GM03348 (cell line): ENCODE data around the gene CMYA5.
A peak's percentile ranks its signal among the peaks of the same experiment; 100 is the strongest.

Experiments
- DNase-seq: peaks from one replicate; pipeline ENCODE4 v3.0.0; 2012; ENCODE audit warnings: low spot score

The CMYA5 gene

DNA sequence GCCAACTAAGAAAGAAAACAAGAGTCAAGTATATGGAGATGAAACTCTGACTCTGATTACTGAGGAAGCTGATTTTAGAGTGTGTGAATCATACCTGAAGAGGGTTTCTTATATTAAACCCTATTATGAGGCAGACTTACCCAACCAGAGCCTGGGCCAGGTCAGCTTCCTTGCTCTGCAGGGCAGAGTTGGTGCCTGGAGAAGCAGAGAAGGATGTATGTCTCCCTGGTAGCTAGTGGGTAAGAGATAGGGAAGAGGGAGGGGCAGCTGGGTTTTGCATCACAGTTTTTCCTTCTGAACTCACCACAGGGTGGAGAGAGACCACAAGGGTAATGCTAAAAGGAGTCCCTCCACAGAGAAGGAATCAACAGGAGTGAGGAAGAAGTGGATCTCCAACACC lies 104.1 kb downstream of the CMYA5 start:
- no peak for DNase-seq

DNA sequence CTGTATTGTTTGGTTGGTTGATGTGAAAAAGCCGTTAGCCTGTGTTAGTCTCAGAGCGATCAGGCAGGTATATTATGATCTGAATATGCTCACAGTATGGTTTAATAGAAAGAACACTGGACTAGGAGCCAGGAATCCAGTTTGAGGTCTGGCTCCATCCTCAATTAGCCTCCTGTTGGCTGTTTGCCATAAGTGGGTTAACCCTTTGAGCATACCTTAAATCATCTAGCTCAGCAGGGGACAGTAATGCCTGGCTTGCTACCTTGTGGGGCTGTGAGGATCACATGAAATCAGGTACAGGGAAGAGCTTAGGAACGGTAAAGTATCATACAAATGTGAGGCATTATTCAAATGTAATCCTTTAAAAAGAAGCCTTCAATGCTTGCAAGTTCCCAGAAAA lies 104.7 kb downstream of the CMYA5 start:
- DNase-seq = no peak

- DNase-seq = no peak
These were observed 106.2 kb downstream of the CMYA5 start for GRCh38 chr5:79795764-79796398.

DNA sequence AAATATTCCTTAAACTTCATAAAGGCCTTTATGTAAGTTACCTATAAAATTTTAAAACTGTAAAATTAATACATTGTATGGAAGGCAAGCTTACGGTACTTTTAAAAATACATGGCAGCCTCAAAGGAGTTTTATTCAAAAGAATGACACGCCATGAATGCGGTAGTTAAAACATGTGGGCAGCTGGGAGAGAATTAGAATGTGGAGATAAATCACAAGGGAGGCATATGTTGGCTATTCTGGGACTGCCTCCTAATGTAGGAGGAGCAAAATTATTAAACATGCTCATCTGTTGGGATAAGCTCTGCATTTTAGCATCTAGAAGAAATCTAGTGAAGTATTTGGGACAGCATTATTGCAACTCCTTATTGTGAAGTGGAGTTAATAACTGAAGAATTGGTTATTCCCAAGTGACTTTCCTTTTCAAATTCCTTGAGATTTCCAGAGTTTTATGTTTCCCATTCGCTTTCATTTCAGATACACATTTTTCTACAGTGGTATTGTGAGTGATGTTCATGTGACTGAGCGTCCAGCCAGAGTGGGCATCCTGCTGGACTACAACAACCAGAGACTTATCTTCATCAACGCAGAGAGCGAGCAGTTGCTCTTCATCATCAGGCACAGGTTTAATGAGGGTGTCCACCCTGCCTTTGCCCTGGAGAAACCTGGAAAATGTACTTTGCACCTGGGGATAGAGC lies 109.4 kb downstream of the CMYA5 start:
- peak; percentile 11 for DNase-seq

- no peak for DNase-seq
These were observed 111.6 kb downstream of the CMYA5 start for GRCh38 chr5:79800979-79801827.

GRCh38 chr5:79802406-79802805 lies 112.8 kb downstream of the CMYA5 start:
- no peak for DNase-seq

DNA sequence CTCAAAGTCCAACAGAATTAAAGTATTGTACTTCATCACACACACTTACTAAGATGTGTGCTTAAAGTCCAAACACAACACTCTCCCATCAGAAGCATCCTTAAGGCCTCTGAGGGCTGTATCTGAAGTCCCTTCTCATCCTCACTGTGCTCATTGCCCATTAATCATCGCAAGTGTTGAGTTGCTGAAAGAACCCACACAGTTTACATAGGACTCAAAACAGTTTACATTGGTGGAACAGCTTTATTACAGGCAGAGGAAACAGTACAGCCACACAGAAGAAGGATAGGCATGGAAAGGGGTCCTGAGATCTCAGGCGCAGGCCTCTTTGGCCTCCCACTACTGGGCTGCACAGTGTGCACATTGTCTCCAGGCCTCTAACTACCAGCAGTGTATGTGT lies 113.4 kb downstream of the CMYA5 start:
- DNase-seq = no peak

DNA sequence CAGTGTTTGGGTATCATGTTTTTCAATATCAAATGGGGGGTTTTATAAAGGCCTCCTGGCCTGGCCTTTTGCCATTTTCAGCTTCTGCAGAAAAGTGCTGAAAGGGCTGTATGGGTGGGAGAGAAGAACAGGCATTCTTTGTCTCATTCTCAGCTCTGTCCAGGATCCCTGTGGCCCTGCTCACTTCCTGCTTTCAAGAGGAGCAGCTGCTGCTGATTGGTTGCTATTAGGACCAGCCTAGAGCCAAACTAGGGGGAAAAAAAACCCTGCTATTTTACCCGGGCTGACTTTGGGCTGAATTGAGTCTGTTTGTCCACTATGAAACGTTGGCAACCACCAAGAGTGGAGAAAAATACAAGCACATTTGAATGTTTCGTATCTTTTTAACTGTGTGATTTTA lies 117.1 kb downstream of the CMYA5 start:
- peak; percentile 39 for DNase-seq

- no peak for DNase-seq
These were observed 120.1 kb downstream of the CMYA5 start for GRCh38 chr5:79809743-79810142.

DNA sequence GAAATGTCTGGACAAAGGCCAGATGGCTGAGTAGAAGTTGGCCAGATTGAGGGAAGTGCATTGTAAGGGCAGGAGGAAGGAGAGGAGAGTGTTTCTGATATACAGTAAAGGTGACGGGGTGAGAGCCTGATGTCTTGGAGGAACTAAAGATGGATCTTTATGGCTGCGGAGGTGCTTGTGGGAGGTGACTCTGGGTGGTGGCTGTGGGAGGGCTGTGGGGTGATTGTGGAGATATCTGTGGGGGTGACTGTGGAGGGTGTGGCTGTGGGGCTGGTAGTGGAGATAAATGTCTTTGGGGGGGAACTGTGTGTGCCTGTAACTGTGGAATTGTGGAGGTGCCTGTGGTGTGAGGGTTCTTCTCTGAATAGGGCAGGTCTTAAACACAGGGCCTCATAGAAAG lies 121.4 kb downstream of the CMYA5 start:
- DNase-seq = no peak

GRCh38 chr5:79811904-79812303 lies 122.3 kb downstream of the CMYA5 start:
- DNase-seq = no peak

DNA sequence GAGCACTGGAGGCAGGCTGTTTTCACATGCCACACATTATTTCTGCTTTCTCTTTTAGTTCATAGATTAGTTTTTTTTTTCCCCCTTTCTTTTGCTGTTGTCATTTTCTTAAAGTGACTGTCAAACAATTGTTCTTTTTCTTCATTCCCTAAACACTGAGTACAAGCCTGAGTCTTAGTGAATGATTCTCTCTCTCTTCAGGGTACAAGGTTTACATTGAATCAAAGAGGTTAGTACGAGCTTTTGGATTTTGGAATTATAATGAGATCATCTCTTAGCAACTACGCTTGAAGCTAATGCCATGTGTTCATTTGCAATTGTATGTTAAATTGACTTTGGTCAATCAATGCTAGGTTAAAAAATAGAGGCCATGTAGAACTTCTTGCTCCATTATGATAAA lies 125.1 kb downstream of the CMYA5 start:
- no peak for DNase-seq

DNA sequence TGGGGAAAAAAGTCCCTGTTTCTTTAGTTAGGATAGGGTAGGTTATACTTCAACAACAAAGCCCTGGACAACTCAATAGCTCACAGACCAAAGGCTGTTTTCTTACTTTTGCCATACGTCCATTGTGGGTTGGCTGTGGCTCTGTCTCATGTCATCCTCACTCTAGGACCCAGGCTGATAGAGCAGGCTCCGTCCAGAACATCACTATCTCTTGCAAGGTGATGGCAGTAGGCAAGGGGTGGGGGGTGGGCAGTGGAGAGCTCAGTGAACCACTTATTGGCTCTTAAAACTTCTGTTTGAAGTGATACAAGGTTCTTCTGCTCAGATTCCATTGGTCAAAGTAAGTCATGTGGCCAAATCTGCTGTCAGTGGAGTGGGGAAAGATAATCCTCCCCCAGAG lies 126.4 kb downstream of the CMYA5 start:
- DNase-seq = no peak

DNA sequence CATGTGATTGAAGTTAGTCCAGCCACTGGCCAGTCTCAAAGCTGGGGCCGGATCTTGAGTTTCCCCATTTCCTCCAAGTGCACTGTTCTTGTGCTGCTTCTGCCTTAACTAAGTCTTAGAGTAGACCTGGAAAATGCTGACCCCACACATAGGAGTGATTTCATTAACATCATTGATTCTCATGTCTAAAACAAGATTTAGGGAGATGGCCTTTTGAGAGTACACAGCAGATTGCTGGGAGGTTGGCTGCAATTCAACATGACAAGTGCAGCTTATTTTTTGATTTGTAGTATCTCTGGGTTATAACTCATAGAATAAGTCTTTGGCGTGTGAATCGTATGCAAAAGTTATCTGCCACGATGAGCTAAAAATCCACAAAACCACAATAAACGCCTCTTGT lies 131.0 kb downstream of the CMYA5 start:
- DNase-seq = no peak

GRCh38 chr5:79824444-79824843 lies 134.8 kb downstream of the CMYA5 start:
- DNase-seq = no peak

DNA sequence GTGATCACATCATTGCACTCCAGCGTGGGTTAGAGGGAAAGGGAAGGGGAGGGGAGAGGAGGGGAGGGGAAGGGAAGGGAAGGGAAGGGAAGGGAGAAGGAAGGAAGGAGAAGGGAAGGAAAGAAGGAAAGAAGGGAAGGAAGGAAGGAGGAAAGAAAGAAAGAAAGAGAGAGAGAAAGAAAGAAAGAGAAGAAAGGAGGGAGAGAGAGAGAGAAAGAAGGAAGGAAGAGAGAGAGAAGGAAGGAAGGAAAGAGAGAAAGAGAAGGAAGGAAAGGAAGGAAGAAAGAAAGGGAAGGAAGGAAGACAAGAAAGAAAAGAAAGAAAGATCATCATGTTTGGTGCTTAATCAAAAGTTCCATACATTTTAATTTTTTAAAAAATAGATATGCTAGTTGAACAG lies 136.2 kb downstream of the CMYA5 start:
- DNase-seq = no peak

GRCh38 chr5:79827159-79827629 lies 137.6 kb downstream of the CMYA5 start:
- no peak for DNase-seq

DNA sequence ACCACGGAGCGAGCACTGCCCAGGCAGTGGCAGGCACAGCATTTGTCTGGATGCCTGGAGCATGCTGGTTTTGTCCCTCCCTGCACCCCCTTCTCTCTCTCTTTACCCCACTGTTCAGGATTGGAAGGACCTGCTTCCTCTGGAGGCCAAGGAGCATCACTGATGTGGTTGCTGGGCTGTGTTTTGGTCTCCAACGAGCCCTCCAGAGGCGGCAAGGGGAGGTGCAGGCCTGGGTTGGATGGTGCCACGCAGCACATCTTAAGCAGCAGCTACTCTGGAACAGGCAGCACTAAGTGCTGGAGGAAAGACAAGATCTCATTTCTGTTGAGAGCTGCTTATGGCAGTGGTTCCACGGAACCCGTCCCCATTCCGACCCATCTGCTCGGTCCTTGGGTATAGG lies 139.6 kb downstream of the CMYA5 start:
- no peak for DNase-seq

DNA sequence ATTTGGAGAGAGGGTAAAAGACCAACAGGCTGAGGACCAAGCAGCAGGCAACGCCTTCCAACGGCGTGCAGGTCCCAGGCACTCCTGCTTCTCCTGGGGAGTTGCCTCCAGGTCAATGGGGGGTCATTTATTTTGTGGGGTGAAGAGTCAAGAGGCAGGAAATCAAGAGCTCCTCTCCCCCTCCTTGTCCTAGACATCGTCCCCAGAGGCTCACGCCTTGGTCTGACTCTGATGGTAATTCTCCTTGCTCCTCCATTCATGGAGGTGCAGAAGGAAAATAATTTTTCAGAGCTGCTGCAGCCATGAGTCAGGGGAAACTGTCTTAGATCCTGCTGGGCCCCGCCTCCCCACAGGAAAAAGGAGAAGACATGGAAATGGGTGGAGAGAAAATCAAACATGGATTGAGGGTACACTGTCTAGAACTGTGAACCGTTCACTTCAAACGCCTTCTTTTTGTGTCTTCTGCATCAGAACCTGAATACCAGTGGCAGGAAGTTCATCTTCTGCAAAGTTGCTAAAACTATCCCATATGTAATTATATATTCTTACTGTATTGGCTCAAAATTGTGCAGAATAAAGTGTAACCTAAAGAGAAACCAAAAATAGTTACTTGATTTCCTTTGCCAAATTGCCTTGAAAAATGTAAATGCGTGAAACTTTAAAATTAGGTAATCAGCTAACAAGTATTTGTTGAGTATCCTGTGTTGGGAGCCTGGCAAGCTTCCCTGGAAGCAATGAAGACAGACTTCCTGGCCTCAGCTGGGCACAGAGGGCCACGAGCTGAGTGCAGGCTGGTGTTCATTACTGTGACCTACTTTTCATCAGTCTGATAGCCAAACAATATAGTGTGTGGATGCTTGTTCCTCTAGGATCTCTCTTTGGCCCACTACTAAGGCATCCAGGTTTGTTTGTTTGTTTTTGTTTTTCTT lies 142.0 kb downstream of the CMYA5 start:
- peak; percentile 46 for DNase-seq

DNA sequence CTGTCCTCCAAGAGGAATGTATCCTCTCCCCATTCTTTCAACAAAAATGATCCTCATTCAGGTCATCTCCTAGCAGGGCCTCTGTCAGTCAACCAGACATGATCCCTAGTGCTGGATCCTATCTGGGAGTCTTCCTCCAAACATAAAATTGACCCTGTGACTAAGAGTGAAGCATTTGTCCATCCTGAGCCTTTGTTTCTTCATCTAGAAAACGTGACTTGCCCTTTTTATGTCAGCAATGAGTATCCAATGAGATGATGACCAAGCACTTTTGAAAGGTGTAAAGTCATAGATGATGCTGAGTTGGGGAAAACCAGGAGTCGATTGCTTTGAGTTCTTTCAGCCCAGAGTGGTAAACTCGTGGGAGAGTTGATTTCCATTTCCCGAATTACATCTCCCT lies 143.3 kb downstream of the CMYA5 start:
- DNase-seq = no peak

DNA sequence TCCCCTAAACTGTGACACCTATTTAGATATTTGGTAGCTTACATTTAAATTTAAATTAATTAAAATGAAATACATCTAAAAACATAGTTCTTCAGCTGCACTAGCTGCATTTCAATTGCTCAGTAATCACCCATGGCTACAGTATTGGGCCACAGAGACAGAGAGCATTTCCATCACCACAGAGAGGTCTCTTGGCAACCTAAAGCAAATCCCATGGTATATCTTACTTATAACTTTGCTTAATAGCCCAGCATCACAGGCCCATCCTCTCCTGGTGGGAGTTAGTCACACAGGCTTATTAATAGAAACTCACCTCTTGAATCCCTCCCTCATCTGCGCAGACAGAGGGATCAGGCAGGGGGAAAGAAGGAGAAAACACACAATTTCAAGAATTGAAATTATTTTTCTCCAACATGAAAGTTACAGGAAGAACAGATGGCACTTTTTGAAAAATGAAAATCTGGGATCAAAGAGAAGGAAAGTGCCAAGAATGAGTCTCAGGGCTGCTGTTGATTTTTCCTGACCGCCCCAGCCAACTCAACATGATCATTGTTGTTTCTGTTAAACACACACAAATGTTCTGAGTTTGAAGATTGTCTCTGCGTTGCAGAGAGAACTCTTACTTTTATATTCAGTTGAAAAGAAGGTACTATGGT lies 144.6 kb downstream of the CMYA5 start:
- no peak for DNase-seq
